Activated T-cell treated with anti-CD3 and anti-CD28 coated beads, Interleukin-2, amount 50 U/mL, for 72 hours (primary cell): ENCODE measurements around the gene OLIG2. TPM values are rescaled to one million over a fixed set of nuclear protein-coding genes. Genes with fewer than 3 reads are reported as not detected.

Experiments
- ATAC-seq, 2 donors: fragments of 150-1000 bp; cut with Tn5 transposase; replicated peaks in 1 of 2; 2 replicates each; pipeline ENCODE4 v1.10.0; 2021; ENCODE audit warnings: moderate library complexity in 2 of 2, mild to moderate bottlenecking in 1 of 2
- DNase-seq, 2 donors: peaks; one replicate each; pipeline ENCODE4 v3.0.0; 2021 to 2022; ENCODE audit warnings: mixed read lengths in 1 of 2
- H3K27ac Mint-ChIP-seq: one replicate; pipeline ENCODE4 v1.8.0; 2022; ENCODE audit warnings: mild to moderate bottlenecking, moderate library complexity, mixed read lengths
- H3K27me3 Mint-ChIP-seq: one replicate; pipeline ENCODE4 v1.8.0; 2022; ENCODE audit warnings: low read depth, mixed read lengths
- H3K36me3 Mint-ChIP-seq, 2 donors: one replicate each; pipeline ENCODE4 v1.8.0; 2022; ENCODE audit warnings: mixed read lengths in 2 of 2, mild to moderate bottlenecking in 1 of 2; ENCODE audit not compliant: insufficient read depth in 2 of 2
- H3K4me1 Mint-ChIP-seq: one replicate; pipeline ENCODE4 v1.8.0; 2022; ENCODE audit warnings: low read depth, mixed read lengths
- H3K4me3 Mint-ChIP-seq, 2 donors: one replicate each; pipeline ENCODE4 v1.8.0; 2022; ENCODE audit warnings: mild to moderate bottlenecking in 2 of 2, mixed read lengths in 2 of 2, moderate library complexity in 2 of 2
- H3K9me3 Mint-ChIP-seq, 2 donors: one replicate each; pipeline ENCODE4 v1.8.0; 2022; ENCODE audit warnings: mixed read lengths in 2 of 2
- total RNA-seq, 2 donors: library from RNA; stranded (reverse); gene quantifications; one replicate each; pipeline ENCODE4 v1.2.3, GENCODE V29; 2022

Gene OLIG2
- total RNA-seq, 2 donors from 2014 or later: not detected

DNA sequence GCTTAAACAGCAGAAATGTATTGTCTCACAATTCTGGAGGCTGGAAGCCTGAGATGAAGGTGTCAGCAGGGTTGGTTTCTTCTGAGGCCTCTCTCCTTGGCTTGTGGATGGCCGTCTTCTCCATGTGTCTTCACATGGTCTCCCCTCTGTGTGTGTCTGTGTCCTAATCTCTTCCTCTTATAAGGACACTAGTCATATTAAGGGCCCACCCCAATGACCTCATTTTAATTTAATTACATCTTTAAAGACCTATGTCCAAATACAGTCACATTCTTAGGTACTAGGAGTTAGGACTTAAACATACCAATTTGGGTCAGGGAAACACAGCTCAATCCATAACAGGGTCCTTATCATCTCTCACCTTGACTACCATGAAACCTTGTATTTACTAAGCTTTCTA, 14.8 kb upstream of the OLIG2 start:
- Mint-ChIP-seq H3K9me3 (no peaks in the 10 kb centered on the region), H3K4me3 (no peak overlapping the region), H3K27ac (no peak overlapping the region), H3K27me3 (peaks cover 47% of the 10 kb centered on the region), H3K36me3 (no peaks in the 10 kb centered on the region), H3K4me1 (no peaks in the 10 kb centered on the region)
- ATAC-seq (no peak), DNase-seq (no peak)

DNA sequence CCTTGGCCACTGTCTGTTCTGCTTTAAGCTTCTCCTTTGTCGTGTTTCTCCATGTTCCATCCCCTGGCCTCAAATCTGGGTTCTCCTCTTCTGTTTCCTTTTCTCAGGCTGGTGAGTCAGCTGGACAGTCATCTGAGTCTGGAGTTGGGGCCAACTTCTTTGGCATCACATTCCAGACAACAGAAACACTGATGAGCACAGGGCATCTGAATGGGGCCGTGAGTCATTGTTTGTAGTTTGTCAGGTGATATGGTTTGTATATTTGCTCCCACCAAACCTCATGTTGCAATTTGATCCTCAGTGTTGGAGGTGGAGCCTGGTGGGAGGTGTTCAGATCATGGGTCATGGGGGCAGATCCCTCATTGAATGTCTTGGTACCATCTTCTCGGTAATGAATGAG, 14.3 kb upstream of the OLIG2 start:
- no peak for DNase-seq
- no peaks in the 10 kb centered on the region for H3K9me3 Mint-ChIP-seq
- peaks cover 52% of the 10 kb centered on the region for H3K27me3 Mint-ChIP-seq
- H3K4me1 Mint-ChIP-seq: no peaks in the 10 kb centered on the region
- ATAC-seq: no peak
- no peak overlapping the region for H3K4me3 Mint-ChIP-seq
- no peak overlapping the region for H3K27ac Mint-ChIP-seq
- H3K36me3 Mint-ChIP-seq: no peaks in the 10 kb centered on the region

DNA sequence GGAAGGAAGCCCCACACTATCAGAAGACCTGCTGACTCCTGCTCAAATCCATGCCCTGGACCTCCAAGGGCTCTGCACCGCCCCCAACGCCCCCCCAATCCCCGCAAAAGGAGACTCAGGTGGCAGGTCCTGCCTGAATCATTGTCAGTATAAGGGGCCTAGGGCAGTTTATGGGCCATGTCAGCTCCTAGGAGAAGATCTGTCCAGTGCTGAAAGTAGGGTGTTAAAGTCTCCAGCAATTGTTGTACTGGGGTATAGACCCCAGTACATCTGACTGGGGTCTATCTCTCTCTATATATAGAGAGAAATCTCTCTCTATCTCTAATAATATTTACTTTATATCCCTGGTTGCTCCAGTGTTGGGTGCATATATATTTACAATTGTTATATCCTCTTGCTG, 12.1 kb upstream of the OLIG2 start:
- Mint-ChIP-seq H3K4me3 (no peak overlapping the region), H3K36me3 (no peaks in the 10 kb centered on the region), H3K27ac (no peak overlapping the region), H3K4me1 (no peaks in the 10 kb centered on the region), H3K9me3 (no peaks in the 10 kb centered on the region), H3K27me3 (peaks cover 71% of the 10 kb centered on the region)
- no peak for DNase-seq
- ATAC-seq: no peak

DNA sequence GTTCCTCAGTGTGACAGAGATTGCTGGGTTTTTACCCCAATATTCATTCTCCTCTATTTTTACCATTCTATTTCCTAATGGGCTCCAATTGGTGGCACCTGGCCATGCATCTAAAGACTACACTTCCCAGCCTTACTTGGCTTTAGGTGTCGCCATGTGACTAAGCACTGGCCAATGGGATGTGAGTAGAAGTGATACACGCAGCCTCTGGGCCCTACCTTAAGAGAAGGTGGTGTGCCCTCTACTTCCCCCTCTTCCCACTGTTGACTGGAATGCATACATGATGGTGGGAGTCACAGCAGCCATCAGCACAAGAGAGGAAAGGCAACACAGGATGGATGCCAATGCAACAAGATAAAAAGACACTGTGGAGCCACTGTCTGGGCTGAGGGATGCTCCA, 11.4 kb upstream of the OLIG2 start:
- ATAC-seq (no peak), DNase-seq (no peak)
- Mint-ChIP-seq H3K9me3 (no peaks in the 10 kb centered on the region), H3K36me3 (no peaks in the 10 kb centered on the region), H3K4me3 (no peak overlapping the region), H3K4me1 (peaks cover 7% of the 10 kb centered on the region), H3K27me3 (peaks cover 78% of the 10 kb centered on the region), H3K27ac (no peak overlapping the region)

DNA sequence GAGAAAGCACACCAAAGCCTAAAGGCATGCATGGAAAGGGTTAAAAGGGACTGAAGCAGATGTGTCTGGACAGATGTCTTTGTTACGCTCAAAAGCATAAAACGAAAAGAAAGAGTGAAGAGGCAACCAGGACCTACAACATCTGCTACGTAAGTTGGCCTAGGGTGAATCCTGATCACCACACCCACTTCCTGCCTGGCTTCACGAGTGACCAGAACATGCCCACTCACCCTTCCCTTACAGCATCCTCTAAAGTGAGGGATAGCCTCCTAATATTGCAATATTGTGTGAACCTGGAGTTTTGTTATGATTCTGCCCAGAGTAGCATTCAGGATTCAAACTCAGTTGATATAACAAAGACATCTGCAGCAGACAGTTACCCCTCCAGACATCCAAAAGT, 10.6 kb upstream of the OLIG2 start:
- ATAC-seq (no peak), DNase-seq (no peak)
- peaks cover 11% of the 10 kb centered on the region for H3K4me1 Mint-ChIP-seq
- H3K27me3 Mint-ChIP-seq: peaks cover 82% of the 10 kb centered on the region
- H3K27ac Mint-ChIP-seq: no peak overlapping the region
- no peaks in the 10 kb centered on the region for H3K9me3 Mint-ChIP-seq
- H3K4me3 Mint-ChIP-seq: no peak overlapping the region
- no peaks in the 10 kb centered on the region for H3K36me3 Mint-ChIP-seq

DNA sequence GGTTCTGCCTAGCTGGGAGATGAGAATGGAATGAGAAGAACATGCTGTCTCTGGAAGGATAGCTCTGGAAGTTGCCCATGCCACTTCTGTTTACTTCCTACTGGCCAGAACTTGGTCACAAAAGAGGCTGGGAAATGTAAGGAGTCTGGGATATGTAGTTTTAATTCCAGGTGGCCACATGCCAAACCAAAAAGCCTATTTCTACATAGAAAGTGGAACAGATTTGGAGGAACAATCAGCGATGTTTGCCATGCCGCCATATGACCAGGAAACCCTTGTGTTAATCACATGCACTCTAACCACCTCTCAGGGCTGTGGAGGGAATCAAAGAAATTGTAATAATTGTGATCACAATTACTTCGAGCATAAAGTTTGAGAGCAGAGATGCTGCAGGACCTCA, 10.0 kb upstream of the OLIG2 start:
- peaks cover 17% of the 10 kb centered on the region for H3K4me1 Mint-ChIP-seq
- no peak for ATAC-seq
- H3K27me3 Mint-ChIP-seq: peaks cover 82% of the 10 kb centered on the region
- no peaks in the 10 kb centered on the region for H3K36me3 Mint-ChIP-seq
- no peak overlapping the region for H3K27ac Mint-ChIP-seq
- DNase-seq: no peak
- H3K9me3 Mint-ChIP-seq: no peaks in the 10 kb centered on the region
- H3K4me3 Mint-ChIP-seq: no peak overlapping the region

DNA sequence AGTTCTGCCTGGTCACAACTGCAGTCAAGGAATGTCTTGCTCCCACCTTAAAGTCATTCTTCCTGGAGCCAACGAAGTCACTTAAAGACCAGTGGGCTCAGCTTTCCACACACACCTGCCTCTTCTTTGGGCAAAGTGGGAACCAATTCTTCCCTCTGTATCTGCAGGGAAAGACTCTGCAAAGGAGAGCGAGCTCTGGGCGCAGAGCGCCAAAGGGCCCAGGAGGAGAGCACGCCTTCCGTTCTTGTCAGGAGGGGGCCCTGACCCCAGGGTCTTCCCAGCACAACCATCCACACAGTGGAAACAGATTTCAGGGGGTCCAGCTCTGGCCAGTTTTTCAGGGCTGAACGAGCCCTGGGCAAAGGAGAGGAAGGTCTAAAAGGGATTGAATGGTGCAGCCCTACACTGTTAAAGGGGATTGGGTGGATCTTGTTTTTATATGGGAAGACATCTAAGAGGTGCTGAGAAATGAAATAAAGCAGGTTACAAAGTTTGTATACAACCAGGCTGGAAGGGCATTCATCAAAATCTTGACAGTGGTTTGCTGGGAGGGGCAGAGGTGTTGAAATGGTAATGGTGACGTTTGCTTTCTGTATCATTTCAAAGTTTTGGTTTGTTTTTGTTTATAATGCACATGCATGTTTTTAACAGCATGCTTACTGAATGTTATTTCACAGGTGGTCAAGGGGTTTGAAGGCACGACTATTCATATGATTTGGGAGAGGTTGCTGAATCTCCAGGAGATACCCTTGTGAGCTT, 6.8 kb upstream of the OLIG2 start:
- H3K9me3 Mint-ChIP-seq: no peaks in the 10 kb centered on the region
- H3K4me1 Mint-ChIP-seq: peaks cover 29% of the 10 kb centered on the region
- no peak overlapping the region for H3K27ac Mint-ChIP-seq
- no peaks in the 10 kb centered on the region for H3K36me3 Mint-ChIP-seq
- no peak for DNase-seq
- no peak for ATAC-seq
- H3K27me3 Mint-ChIP-seq: peaks cover 91% of the 10 kb centered on the region
- H3K4me3 Mint-ChIP-seq: peak overlapping the region; percentile 21 to 36

DNA sequence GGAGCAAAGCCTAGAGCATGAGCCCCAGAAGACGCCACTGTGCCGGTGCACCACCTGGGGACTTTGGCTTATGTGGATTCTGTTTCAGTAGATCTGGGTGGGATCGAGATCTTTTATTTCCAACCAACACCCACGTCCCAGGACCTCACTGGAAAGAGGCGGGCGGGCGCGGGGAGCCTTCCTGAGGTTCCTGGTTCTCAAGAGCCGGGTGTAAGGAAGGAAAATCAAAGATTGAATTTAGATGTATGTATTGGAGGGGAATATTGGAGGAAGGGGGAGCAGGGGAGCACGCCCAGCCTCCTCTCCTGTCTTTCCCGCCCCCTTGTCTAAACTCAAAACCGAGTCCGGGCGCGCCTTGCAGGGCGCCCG, 6.2 kb upstream of the OLIG2 start:
- Mint-ChIP-seq H3K4me3 (peak overlapping the region; percentile 21 to 39), H3K27me3 (peaks cover 91% of the 10 kb centered on the region), H3K9me3 (no peaks in the 10 kb centered on the region), H3K27ac (no peak overlapping the region), H3K4me1 (peaks cover 35% of the 10 kb centered on the region), H3K36me3 (no peaks in the 10 kb centered on the region)
- DNase-seq: no peak
- ATAC-seq: no peak

DNA sequence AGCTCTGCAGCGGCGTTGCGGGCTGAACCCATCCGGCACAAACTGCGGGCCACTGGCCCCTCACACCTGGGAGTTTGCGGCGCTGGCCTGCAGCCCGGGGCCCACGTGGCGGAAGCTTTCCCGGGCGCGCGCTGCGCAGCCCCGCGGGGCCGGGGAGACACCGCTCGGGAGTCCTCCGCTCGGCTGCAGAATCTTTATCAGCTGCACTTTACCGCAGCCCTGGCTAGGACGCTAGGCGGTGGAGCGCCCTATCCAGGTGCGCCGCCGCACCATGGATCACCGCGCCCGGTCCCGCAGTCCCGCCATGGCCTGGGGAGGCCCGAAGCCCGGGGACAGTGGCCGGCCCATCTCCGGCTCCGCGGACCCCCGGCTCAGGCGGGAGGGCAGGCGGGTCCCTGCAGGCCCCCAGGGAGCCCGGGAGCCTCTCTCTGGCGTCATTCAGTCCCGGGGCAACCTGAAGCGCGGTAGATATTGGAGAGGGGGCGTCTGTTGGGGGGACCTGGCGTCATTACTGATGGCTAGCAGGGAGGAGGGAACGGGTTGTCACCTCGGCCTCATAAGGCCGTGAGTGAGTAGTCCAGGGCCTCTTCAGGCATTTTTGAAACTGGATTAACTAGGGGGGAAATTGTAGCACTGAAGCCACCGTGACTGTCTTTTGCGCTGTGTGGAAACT, 5.7 kb upstream of the OLIG2 start:
- peak overlapping the region; percentile 68 to 75 for H3K4me3 Mint-ChIP-seq
- H3K4me1 Mint-ChIP-seq: peaks cover 35% of the 10 kb centered on the region
- no peak overlapping the region for H3K27ac Mint-ChIP-seq
- H3K9me3 Mint-ChIP-seq: no peaks in the 10 kb centered on the region
- ATAC-seq (peak; percentile 50 to 55), DNase-seq (peak in 1 of 2 donors; percentile 18)
- H3K36me3 Mint-ChIP-seq: no peaks in the 10 kb centered on the region
- H3K27me3 Mint-ChIP-seq: peaks cover 91% of the 10 kb centered on the region

DNA sequence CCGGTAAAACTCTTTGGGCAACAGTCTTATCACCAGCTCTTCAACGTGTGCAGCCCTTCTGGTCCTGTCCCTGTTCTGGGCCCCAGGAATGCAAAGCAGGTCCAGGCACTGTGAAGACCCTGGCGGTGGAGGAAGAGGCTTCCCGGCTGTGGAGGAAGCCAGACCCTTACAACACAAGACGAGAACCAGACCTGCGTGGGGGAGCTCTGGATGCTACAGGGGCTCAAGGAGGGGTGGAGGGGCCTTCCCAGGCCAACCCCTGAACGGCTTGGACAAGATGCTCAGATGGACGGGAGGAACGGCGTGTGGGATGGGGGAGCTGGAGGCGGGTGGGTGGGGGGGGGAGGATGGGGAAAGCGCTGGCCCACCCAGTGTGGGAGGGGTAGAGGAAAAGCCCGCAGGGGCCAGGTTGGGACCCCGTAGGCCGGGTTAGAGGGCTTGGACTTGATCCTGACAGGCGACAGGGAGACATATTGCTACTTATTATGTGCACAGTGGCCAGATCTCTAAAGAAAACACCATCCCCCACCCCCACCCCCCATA, 5.1 kb upstream of the OLIG2 start:
- Mint-ChIP-seq H3K36me3 (no peaks in the 10 kb centered on the region), H3K4me3 (peak overlapping the region; percentile 68 to 75), H3K4me1 (peaks cover 36% of the 10 kb centered on the region), H3K9me3 (no peaks in the 10 kb centered on the region), H3K27ac (no peak overlapping the region), H3K27me3 (peaks cover 91% of the 10 kb centered on the region)
- ATAC-seq: no peak
- DNase-seq: no peak

DNA sequence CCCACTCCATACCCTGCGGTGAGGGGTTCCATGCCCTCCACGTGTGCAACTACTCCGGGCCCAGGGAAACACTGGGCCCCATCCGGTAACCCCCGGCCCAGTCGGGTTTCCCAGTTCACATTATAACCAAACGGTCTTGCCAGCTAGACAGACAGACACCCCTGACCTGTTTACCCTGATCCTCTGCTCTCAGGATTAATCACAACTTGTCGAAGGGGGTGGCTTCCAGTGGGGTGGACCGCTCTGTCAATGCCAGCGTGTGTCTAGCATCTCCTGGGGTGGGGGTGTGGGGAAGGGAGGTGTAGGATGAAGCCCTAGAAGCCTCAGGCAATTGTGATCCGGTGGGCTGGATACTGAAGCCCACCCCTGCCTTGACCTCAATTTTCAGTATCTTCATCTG, 4.6 kb upstream of the OLIG2 start:
- H3K9me3 Mint-ChIP-seq: no peaks in the 10 kb centered on the region
- ATAC-seq: no peak

DNA sequence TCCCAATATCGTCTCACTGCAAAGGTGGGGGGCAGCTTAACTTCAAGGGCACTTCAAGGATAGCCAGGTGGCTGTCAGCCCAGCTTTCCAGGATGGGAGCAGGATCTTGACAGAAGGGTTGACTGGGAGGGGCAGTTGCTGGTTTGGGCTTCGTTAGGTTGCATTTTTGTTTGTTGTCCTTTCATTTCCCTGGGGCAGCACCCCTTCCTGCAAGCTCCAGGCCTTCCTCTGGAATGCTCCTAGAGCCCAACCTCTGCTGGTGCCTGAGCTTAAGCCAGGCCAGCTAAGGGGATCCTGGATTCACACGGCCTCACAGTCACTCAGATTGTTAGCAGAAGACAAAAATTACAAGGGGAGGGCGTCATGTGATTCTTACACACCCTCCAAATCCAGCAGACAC, 4.1 kb upstream of the OLIG2 start:
- DNase-seq: no peak
- ATAC-seq: no peak
- Mint-ChIP-seq H3K4me3 (no peak overlapping the region), H3K9me3 (no peaks in the 10 kb centered on the region), H3K27ac (no peak overlapping the region), H3K27me3 (peaks cover 91% of the 10 kb centered on the region), H3K4me1 (peaks cover 46% of the 10 kb centered on the region), H3K36me3 (no peaks in the 10 kb centered on the region)

More for the DNA sequence above, 4.6 kb upstream of the OLIG2 start:
- H3K4me1 Mint-ChIP-seq: peaks cover 41% of the 10 kb centered on the region
- no peak for DNase-seq
- H3K27ac Mint-ChIP-seq: no peak overlapping the region
- peaks cover 91% of the 10 kb centered on the region for H3K27me3 Mint-ChIP-seq
- no peaks in the 10 kb centered on the region for H3K36me3 Mint-ChIP-seq
- no peak overlapping the region for H3K4me3 Mint-ChIP-seq

DNA sequence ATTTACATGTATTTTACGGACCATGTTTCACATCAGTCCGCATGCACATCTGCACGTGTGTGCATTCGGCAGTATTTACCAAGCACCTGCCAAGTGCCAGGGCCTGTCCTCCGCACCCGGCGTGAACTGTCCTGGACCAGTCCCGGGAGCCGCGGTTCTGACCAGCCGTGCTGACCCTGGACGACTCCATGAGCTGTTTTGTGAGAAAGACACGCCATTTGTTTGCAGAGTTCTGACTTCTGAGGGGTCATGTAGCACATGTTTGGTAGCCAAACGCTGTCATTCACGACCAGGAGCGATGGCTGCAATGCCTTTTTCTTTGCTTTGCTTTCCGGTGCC, 3.3 kb upstream of the OLIG2 start:
- no peak overlapping the region for H3K27ac Mint-ChIP-seq
- H3K36me3 Mint-ChIP-seq: no peaks in the 10 kb centered on the region
- ATAC-seq (no peak), DNase-seq (no peak)
- H3K27me3 Mint-ChIP-seq: peaks cover 91% of the 10 kb centered on the region
- peaks cover 51% of the 10 kb centered on the region for H3K4me1 Mint-ChIP-seq
- H3K4me3 Mint-ChIP-seq: peak overlapping the region; percentile 69 to 71
- H3K9me3 Mint-ChIP-seq: no peaks in the 10 kb centered on the region
